Hepatocyte (in vitro differentiated cells): Measurements from ENCODE around the gene ACSM3. TPM values are rescaled to one million over a fixed set of nuclear protein-coding genes. Genes with fewer than 3 reads are reported as not detected.

Experiments used
- DNase-seq: peaks from one replicate; pipeline ENCODE4 v3.0.0-alpha.2; 2016; ENCODE audit warnings: low spot score
- H2AFZ ChIP-seq: fragments of 200-600 bp; sonication (generic); 2 replicates; pipeline ENCODE4 v1.6.0; 2016; ENCODE audit warnings: antibody characterized with exemption, mild to moderate bottlenecking
- H3K27ac ChIP-seq: fragments of 200-600 bp; sonication (generic); 2 replicates; pipeline ENCODE4 v1.5.1; 2016; ENCODE audit warnings: mild to moderate bottlenecking
- H3K27me3 ChIP-seq: fragments of 200-600 bp; sonication (generic); 2 replicates; pipeline ENCODE4 v1.6.1; 2016
- H3K36me3 ChIP-seq: fragments of 200-600 bp; sonication (generic); replicated peaks from 2 replicates; pipeline ENCODE4 v1.5.1; 2016; ENCODE audit warnings: low read depth; ENCODE audit not compliant: insufficient read depth
- H3K4me1 ChIP-seq: fragments of 200-600 bp; sonication (generic); 2 replicates; pipeline ENCODE4 v1.5.1; 2016; ENCODE audit warnings: mild to moderate bottlenecking, moderate library complexity; ENCODE audit not compliant: insufficient read depth
- H3K4me2 ChIP-seq: fragments of 200-600 bp; sonication (generic); 2 replicates; pipeline ENCODE4 v1.6.0; 2016
- H3K4me3 ChIP-seq: fragments of 200-600 bp; sonication (generic); 2 replicates; pipeline ENCODE4 v1.5.1; 2016; ENCODE audit warnings: mild to moderate bottlenecking
- H3K79me2 ChIP-seq: fragments of 200-600 bp; sonication (generic); 2 replicates; pipeline ENCODE4 v1.6.0; 2017; ENCODE audit warnings: mild to moderate bottlenecking
- H3K9me2 ChIP-seq: fragments of 200-600 bp; sonication (generic); replicated peaks from 2 replicates; pipeline ENCODE4 v1.6.0; 2017; ENCODE audit warnings: mild to moderate bottlenecking; ENCODE audit not compliant: insufficient read depth
- H3K9me3 ChIP-seq: fragments of 200-600 bp; sonication (generic); 2 replicates; pipeline ENCODE4 v1.5.1; 2016; ENCODE audit warnings: low read depth, mild to moderate bottlenecking
- H4K20me1 ChIP-seq: fragments of 200-600 bp; sonication (generic); 2 replicates; pipeline ENCODE4 v1.6.0; 2016; ENCODE audit warnings: mild to moderate bottlenecking; ENCODE audit not compliant: insufficient read depth, poor library complexity, severe bottlenecking
- CTCF ChIP-seq: fragments of 200-600 bp; sonication (generic); IDR thresholded peaks from 2 replicates; pipeline ENCODE4 v1.5.1; 2016; ENCODE audit warnings: antibody characterized with exemption, mild to moderate bottlenecking; ENCODE audit not compliant: poor library complexity
- EZH2 ChIP-seq: fragments of 200-600 bp; sonication (generic); IDR thresholded peaks from 2 replicates; pipeline ENCODE4 v1.6.1; 2016; ENCODE audit warnings: antibody characterized with exemption, mild to moderate bottlenecking, borderline replicate concordance
- EZH2phosphoT487 ChIP-seq: fragments of 200-600 bp; sonication (generic); IDR thresholded peaks from one replicate; pipeline ENCODE4 v1.6.1; 2018; ENCODE audit warnings: antibody characterized with exemption, mild to moderate bottlenecking, low read depth, moderate library complexity; ENCODE audit not compliant: unreplicated experiment, severe bottlenecking
- WGBS: methylation state at CpG from one replicate; pipeline ENCODE4 v1.1.6; 2016; ENCODE audit warnings: low lambda C conversion rate; ENCODE audit errors: missing lambda C conversion rate; 5-methylcytosine and 5-hydroxymethylcytosine counted together
- polyA plus RNA-seq: library from polyadenylated mRNA; unstranded; fragments of >200 nt; fragmentation: Nextera tagmentation; extraction: Ambion mirVana; gene quantifications from 2 replicates; pipeline ENCODE4 v1.2.1, GENCODE V29; 2016
- total RNA-seq: library from RNA; depleted of rRNA; stranded (reverse); fragments of >200 nt; gene quantifications from 2 replicates; pipeline ENCODE4 v1.2.3, GENCODE V29; 2014

The ACSM3 gene
- total and polyA plus RNA-seq, 2 experiments from 2014 or later = 14.5 to 26.5 TPM

GRCh38 chr16:20768818-20769217 is 5.0 kb downstream of the ACSM3 start:
- no peaks in the 10 kb centered on the region for H3K27me3 ChIP-seq
- H3K4me1 ChIP-seq = peaks cover 8% of the 10 kb centered on the region
- no peak overlapping the region for H3K4me3 ChIP-seq
- no peak overlapping the region for H2AFZ ChIP-seq
- H3K4me2 ChIP-seq = no peak overlapping the region
- H3K79me2 ChIP-seq = no peaks in the 10 kb centered on the region
- H4K20me1 ChIP-seq = no peaks in the 10 kb centered on the region
- WGBS = 70% methylated on average over 1 of the region's 1 CpG
- H3K36me3 ChIP-seq = no peaks in the 10 kb centered on the region
- TF ChIP-seq CTCF (no peak), EZH2phosphoT487 (no peak), EZH2 (no peak)
- H3K27ac ChIP-seq = no peak overlapping the region
- H3K9me3 ChIP-seq = no peaks in the 10 kb centered on the region
- DNase-seq = no peak
- no peaks in the 10 kb centered on the region for H3K9me2 ChIP-seq

GRCh38 chr16:20773679-20774078 is 9.9 kb downstream of the ACSM3 start:
- Histone ChIP-seq H3K4me1 (no peaks in the 10 kb centered on the region), H4K20me1 (no peaks in the 10 kb centered on the region), H3K9me3 (no peaks in the 10 kb centered on the region), H3K4me2 (no peak overlapping the region), H3K4me3 (no peak overlapping the region), H2AFZ (no peak overlapping the region), H3K9me2 (no peaks in the 10 kb centered on the region), H3K79me2 (no peaks in the 10 kb centered on the region), H3K27me3 (no peaks in the 10 kb centered on the region), H3K36me3 (no peaks in the 10 kb centered on the region), H3K27ac (no peak overlapping the region)
- WGBS = 95% methylated on average over 3 of the region's 3 CpGs
- TF ChIP-seq EZH2phosphoT487 (no peak), EZH2 (no peak), CTCF (no peak)
- no peak for DNase-seq

GRCh38 chr16:20774703-20775362 is 11.0 kb downstream of the ACSM3 start:
- H3K36me3 ChIP-seq = no peaks in the 10 kb centered on the region
- H3K4me2 ChIP-seq = no peak overlapping the region
- no peaks in the 10 kb centered on the region for H3K4me1 ChIP-seq
- no peaks in the 10 kb centered on the region for H3K79me2 ChIP-seq
- no peaks in the 10 kb centered on the region for H3K9me2 ChIP-seq
- WGBS = 61% methylated on average over 7 of the region's 7 CpGs
- H3K27me3 ChIP-seq = no peaks in the 10 kb centered on the region
- H4K20me1 ChIP-seq = no peaks in the 10 kb centered on the region
- no peak overlapping the region for H3K27ac ChIP-seq
- no peak overlapping the region for H2AFZ ChIP-seq
- peak; percentile 71 for DNase-seq
- TF ChIP-seq CTCF (peak; percentile 50), EZH2phosphoT487 (no peak), EZH2 (no peak)
- no peak overlapping the region for H3K4me3 ChIP-seq
- no peaks in the 10 kb centered on the region for H3K9me3 ChIP-seq

- no peaks in the 10 kb centered on the region for H3K4me1 ChIP-seq
- H3K36me3 ChIP-seq = no peaks in the 10 kb centered on the region
- 68% methylated on average over 1 of the region's 1 CpG for WGBS
- no peaks in the 10 kb centered on the region for H3K9me3 ChIP-seq
- no peak overlapping the region for H2AFZ ChIP-seq
- DNase-seq = no peak
- H4K20me1 ChIP-seq = no peaks in the 10 kb centered on the region
- H3K79me2 ChIP-seq = no peaks in the 10 kb centered on the region
- H3K9me2 ChIP-seq = no peaks in the 10 kb centered on the region
- H3K27ac ChIP-seq = no peak overlapping the region
- H3K4me2 ChIP-seq = no peak overlapping the region
- TF ChIP-seq EZH2 = no peak
- no peak for TF ChIP-seq EZH2phosphoT487
- TF ChIP-seq CTCF = no peak
- no peak overlapping the region for H3K4me3 ChIP-seq
- H3K27me3 ChIP-seq = no peaks in the 10 kb centered on the region
Observed at GRCh38 chr16:20781697-20782096, 17.9 kb downstream of the ACSM3 start.
